Lung (tissue), 12 donors: ENCODE measurements around the gene GALNT1. TPM values are rescaled to one million over a fixed set of nuclear protein-coding genes. Genes with fewer than 3 reads are reported as not detected.
A peak's percentile ranks its signal among the peaks of the same experiment; 100 is the strongest.

Experiments
- ATAC-seq: fragments of 200-7000 bp; cut with Tn5 transposase; one replicate; pipeline ENCODE4 v1.9.1; 2020; ENCODE audit warnings: moderate number of reproducible peaks; ENCODE audit not compliant: insufficient read depth, low FRiP score
- DNase-seq, 3 donors: peaks; one replicate each; pipeline ENCODE4 v3.0.0-alpha.2; 2013 to 2017
- H3K27ac ChIP-seq, 2 donors: one replicate each; pipeline ENCODE4 v1.5.1; 2013; ENCODE audit warnings: mild to moderate bottlenecking in 2 of 2, moderate library complexity in 2 of 2, control low read depth in 1 of 2, inconsistent platforms in 1 of 2, low read depth in 1 of 2, low read length in 1 of 2
- H3K27me3 ChIP-seq, 3 donors: one replicate each; pipeline ENCODE4 v1.5.1; 2013; ENCODE audit warnings: low read length in 2 of 3; ENCODE audit not compliant: control insufficient read depth in 3 of 3, insufficient read depth in 3 of 3
- H3K36me3 ChIP-seq, 4 donors: one replicate each; pipeline ENCODE4 v1.5.1; 2013; ENCODE audit warnings: low read length in 4 of 4, mild to moderate bottlenecking in 1 of 4, moderate library complexity in 1 of 4; ENCODE audit not compliant: control insufficient read depth in 4 of 4, insufficient read depth in 4 of 4
- H3K4me1 ChIP-seq, 5 donors: one replicate each; pipeline ENCODE4 v1.5.1; 2013; ENCODE audit warnings: low read length in 5 of 5, mild to moderate bottlenecking in 2 of 5, moderate library complexity in 1 of 5; ENCODE audit not compliant: control insufficient read depth in 5 of 5, insufficient read depth in 5 of 5
- H3K4me3 ChIP-seq: one replicate; pipeline ENCODE4 v1.5.1; 2013; ENCODE audit warnings: mild to moderate bottlenecking, control low read depth, moderate library complexity
- H3K9ac ChIP-seq, 2 donors: one replicate each; pipeline ENCODE4 v1.5.1; 2013; ENCODE audit warnings: low read length in 2 of 2, control low read depth in 1 of 2; ENCODE audit not compliant: insufficient read depth in 1 of 2
- H3K9me3 ChIP-seq, 4 donors: one replicate each; pipeline ENCODE4 v1.5.1; 2013; ENCODE audit warnings: low read length in 3 of 4, mild to moderate bottlenecking in 1 of 4, moderate library complexity in 1 of 4; ENCODE audit not compliant: control insufficient read depth in 4 of 4, insufficient read depth in 3 of 4
- WGBS, 2 donors: extraction: QIAGEN DNeasy Blood & Tissue Kit; methylation state at CpG; one replicate each; pipeline ENCODE4 v1.1.7; 2013; 5-methylcytosine and 5-hydroxymethylcytosine counted together
- polyA plus RNA-seq, 2 donors: library from polyadenylated mRNA; stranded (reverse); fragments of 200-250 nt; gene quantifications; one replicate each; pipeline ENCODE4 v1.2.1, GENCODE V29; 2013
- total RNA-seq, 2 donors: library from RNA; depleted of rRNA in 1 of 2; stranded (reverse); fragments of >200 nt in 1 of 2; gene quantifications; one replicate each; pipeline ENCODE4 v1.2.1, GENCODE V29; 2014 to 2021
- TF ChIP-seq, protein P1 (sequence below): IDR thresholded peaks from 2 replicates; pipeline ENCODE4 v1.5.1; 2012; ENCODE audit warnings: mild to moderate bottlenecking; ENCODE audit errors: control extremely low read depth, extremely low read depth
- donor health status: control.
- donor health status: control.
- donor health status: Bipolar disorder and iron deficiency.
- donor health status: healthy.
- donor health status: DM: yes; HTN: yes; CAD: no.

Gene GALNT1
- total and polyA plus RNA-seq, 4 donors: 16.9 to 73.4 (median 46.8) TPM

DNA sequence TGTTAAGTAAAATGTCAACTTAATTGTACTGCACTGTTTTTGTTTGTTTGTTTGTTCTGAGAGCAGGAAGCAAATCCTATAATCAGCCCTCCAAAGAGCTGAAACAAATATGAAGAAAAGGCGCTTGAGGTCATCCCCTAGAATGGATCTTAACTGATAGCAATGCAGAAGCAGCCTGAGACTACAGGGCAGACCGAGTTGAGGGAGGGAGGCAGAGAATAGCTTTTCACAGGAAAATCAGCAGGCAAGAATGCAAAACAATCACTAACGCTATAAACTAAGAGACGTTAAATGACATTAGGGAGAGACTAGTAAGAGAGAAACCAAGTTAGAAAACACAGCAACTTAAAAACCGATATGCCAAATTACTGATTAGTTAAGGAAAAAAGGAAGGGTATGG, 37.2 kb downstream of the GALNT1 start:
- H3K9me3 ChIP-seq: no peaks in the 10 kb centered on the region
- no peak overlapping the region for H3K27ac ChIP-seq
- ATAC-seq (no peak), DNase-seq (peak in 1 of 3 donors; percentile 9)
- peak overlapping the region in 1 of 2 donors; percentile 48 for H3K9ac ChIP-seq
- no peaks in the 10 kb centered on the region for H3K27me3 ChIP-seq
- TF ChIP-seq, protein P1, sequence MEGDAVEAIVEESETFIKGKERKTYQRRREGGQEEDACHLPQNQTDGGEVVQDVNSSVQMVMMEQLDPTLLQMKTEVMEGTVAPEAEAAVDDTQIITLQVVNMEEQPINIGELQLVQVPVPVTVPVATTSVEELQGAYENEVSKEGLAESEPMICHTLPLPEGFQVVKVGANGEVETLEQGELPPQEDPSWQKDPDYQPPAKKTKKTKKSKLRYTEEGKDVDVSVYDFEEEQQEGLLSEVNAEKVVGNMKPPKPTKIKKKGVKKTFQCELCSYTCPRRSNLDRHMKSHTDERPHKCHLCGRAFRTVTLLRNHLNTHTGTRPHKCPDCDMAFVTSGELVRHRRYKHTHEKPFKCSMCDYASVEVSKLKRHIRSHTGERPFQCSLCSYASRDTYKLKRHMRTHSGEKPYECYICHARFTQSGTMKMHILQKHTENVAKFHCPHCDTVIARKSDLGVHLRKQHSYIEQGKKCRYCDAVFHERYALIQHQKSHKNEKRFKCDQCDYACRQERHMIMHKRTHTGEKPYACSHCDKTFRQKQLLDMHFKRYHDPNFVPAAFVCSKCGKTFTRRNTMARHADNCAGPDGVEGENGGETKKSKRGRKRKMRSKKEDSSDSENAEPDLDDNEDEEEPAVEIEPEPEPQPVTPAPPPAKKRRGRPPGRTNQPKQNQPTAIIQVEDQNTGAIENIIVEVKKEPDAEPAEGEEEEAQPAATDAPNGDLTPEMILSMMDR: no peak
- no peak overlapping the region for H3K4me3 ChIP-seq
- 64 to 68% methylated on average over 5 of the region's 5 CpGs for WGBS, 2 donors
- H3K4me1 ChIP-seq: peaks cover 3 to 29% (median 23%) of the 10 kb centered on the region in 5 donors
- no peaks in the 10 kb centered on the region for H3K36me3 ChIP-seq

DNA sequence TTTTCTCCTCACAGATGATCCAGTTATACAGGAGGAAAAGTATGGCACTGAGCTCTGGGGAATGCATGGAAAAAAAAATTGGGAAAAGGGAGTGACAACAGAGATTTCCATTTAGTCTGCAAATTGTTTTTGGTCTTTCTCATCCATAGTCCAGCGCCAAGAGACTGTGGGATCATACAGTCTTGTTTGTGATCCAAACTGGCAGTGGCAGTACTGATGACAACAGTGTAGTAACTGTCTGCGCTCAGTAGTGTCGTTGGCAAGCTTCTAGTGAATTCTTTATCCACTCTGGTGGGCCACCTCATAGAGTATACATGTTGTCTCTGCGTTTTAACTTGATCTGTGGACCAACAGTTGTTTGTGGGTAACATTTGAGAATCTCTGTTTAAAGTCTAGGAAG, 37.9 kb downstream of the GALNT1 start:
- Histone ChIP-seq H3K27ac (no peak overlapping the region), H3K4me1 (peaks cover 3 to 29% (median 23%) of the 10 kb centered on the region in 5 donors), H3K27me3 (no peaks in the 10 kb centered on the region), H3K4me3 (no peak overlapping the region), H3K9me3 (no peaks in the 10 kb centered on the region), H3K36me3 (no peaks in the 10 kb centered on the region), H3K9ac (peak overlapping the region in 1 of 2 donors; percentile 48)
- DNase-seq: peak; percentile 23 to 71 (median 67)
- 77 to 79% methylated on average over 4 of the region's 4 CpGs for WGBS, 2 donors
- TF ChIP-seq, protein P1: no peak
- no peak for ATAC-seq

DNA sequence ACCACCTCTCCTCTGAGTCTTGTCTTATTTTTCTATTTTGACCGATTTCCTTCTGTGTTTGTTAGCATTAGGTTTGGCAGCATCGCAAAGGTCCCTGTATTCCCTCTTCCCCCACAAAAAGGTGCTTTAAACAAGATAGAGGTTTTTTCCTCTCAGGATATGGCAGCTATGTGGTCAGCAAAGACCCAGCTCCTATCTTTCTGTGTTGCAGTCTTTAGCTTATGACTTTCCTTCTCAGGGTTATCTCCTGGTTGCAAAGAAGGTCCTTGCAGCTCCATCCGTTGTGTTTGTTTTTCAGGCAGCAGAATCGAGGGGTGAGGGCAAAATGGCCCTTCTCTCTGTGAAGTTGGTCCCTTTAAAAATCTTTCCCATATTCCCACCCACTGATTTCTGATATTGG, 38.4 kb downstream of the GALNT1 start:
- H3K9me3 ChIP-seq: no peaks in the 10 kb centered on the region
- DNase-seq (no peak), ATAC-seq (no peak)
- no peak overlapping the region for H3K27ac ChIP-seq
- peaks cover 3 to 29% (median 23%) of the 10 kb centered on the region in 5 donors for H3K4me1 ChIP-seq
- 74 to 77% methylated on average over 4 of the region's 4 CpGs for WGBS, 2 donors
- H3K36me3 ChIP-seq: no peaks in the 10 kb centered on the region
- no peak overlapping the region for H3K4me3 ChIP-seq
- TF ChIP-seq, protein P1: no peak
- H3K9ac ChIP-seq: peak overlapping the region in 1 of 2 donors; percentile 59
- H3K27me3 ChIP-seq: no peaks in the 10 kb centered on the region

DNA sequence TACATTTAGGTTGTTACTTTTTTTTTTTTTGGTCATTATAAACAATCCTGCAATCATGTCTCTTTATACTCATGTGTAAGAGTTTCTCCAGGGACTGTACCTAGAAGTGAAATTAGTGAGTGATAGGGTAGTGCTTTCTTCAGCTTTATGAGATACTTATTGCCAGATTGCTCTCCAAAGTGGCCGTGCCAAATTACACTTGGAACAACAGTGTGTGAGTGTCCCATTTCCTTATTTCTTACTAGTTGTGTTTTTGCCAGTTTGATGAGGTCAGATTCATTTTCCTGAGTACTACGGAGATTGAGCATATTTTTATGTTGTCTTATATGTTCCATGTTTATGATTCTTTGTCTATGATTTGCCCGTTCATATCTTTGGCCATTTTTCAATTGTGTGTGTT, 39.2 kb downstream of the GALNT1 start:
- Histone ChIP-seq H3K27ac (no peak overlapping the region), H3K27me3 (no peaks in the 10 kb centered on the region), H3K9me3 (peaks cover 0 to 3% (median 0%) of the 10 kb centered on the region in 4 donors), H3K36me3 (no peaks in the 10 kb centered on the region), H3K4me3 (no peak overlapping the region), H3K4me1 (peaks cover 3 to 31% (median 23%) of the 10 kb centered on the region in 5 donors), H3K9ac (no peak overlapping the region)
- no peak for ATAC-seq
- TF ChIP-seq, protein P1: no peak
- WGBS, 2 donors: 54 to 60% methylated on average over 3 of the region's 3 CpGs
- peak in 2 of 3 donors; percentile 36 to 48 for DNase-seq
